MM.1S (cell line): Measurements from ENCODE around the gene ITLN2.
"Not testable (repeated sequence)": the region's sequence is repeated elsewhere in the genome, so short reads cannot be mapped to it uniquely, and the experiment has no call there.

ENCODE experiments used
- CTCF ChIP-seq: fragments of 300-600 bp; sonication (generic); IDR thresholded peaks from 2 replicates; pipeline ENCODE4 v1.5.1; 2016; ENCODE audit warnings: antibody characterized with exemption, low read length, mixed read lengths
- EZH2 ChIP-seq: fragments of 300-600 bp; sonication (generic); optimal IDR thresholded peaks from 2 replicates; pipeline ENCODE3; 2017; ENCODE audit warnings: low read depth, mild to moderate bottlenecking, antibody characterized with exemption, low read length, mixed read lengths
- EZH2phosphoT487 ChIP-seq: fragments of 300-600 bp; sonication (generic); IDR thresholded peaks from 2 replicates; pipeline ENCODE4 v1.6.1; 2018; ENCODE audit warnings: antibody characterized with exemption, low read length

GRCh38 chr1:160947174-160947759 is 7.3 kb downstream of the ITLN2 start:
- not testable (repeated sequence) for TF ChIP-seq CTCF, EZH2, EZH2phosphoT487
